ENCODE results near the gene TRIM64. TPM values are rescaled to one million over a fixed set of nuclear protein-coding genes. Genes with fewer than 3 reads are reported as not detected.
"Not testable (repeated sequence)": the region's sequence is repeated elsewhere in the genome, so short reads cannot be mapped to it uniquely, and the experiment has no call there.

Gene TRIM64, protein sequence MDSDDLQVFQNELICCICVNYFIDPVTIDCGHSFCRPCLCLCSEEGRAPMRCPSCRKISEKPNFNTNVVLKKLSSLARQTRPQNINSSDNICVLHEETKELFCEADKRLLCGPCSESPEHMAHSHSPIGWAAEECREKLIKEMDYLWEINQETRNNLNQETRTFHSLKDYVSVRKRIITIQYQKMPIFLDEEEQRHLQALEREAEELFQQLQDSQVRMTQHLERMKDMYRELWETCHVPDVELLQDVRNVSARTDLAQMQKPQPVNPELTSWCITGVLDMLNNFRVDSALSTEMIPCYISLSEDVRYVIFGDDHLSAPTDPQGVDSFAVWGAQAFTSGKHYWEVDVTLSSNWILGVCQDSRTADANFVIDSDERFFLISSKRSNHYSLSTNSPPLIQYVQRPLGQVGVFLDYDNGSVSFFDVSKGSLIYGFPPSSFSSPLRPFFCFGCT
- not detected for total RNA-seq

DNA sequence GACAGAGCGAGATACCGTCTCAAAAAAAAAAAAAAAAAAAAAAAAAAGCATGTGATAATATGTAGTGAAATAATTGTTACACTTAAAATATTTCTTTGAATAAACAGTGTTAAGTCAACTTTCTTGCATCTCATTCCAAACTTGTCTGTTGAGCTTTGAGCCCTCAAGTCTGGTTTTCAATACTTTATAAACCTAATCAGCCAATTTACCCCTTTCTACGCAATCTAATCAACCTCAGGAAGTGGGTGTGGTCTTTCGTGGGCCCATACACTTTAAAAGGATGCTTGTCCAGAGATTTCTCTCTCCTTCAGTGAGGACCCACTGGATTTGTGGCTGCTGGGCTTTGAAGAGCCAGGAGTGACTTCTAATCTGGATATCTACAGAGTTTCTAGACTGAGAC lies at the start of gene TRIM64:
Gene TRIM64, plus strand, starts transcription at position 301 of the 400 bp plus-strand sequence. CDS start 2,467 bp downstream, outside the sequence.
- CTCF ChIA-PET; H3K36me3 Mint-ChIP-seq (ENCODE audit: low read depth); DNase-seq; intact Hi-C loops (cut with DNase I, micrococcal nuclease); H3K9me3 Mint-ChIP-seq (ENCODE audit: low read depth); POLR2A ChIA-PET; H3K27ac Mint-ChIP-seq; H3K4me1 Mint-ChIP-seq; H3K27me3 Mint-ChIP-seq; ATAC-seq; H3K4me3 Mint-ChIP-seq: not testable (repeated sequence)

DNA sequence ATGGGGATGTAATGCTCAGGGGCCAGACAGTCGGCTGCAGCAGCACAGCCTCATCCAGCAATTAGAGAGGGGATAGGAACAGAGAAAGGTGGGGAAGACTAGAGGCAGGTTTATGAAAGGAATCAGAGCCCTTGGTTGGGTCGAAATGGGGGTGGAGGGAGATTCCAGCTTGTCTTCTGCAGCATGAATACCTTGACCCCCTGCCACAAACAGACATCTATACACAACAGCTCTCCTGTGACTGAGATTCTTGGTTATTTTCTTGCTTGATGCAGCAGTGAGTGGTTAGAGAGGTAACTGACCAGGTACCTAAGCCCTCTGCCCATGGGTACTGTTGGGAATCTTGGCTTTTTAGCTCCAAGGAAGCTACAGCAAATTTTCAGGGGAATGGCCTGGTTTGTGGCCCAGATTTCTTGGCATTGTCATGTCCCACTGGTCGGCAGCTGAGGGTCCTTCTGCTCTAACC lies 43.6 kb upstream of the TRIM64 start, which contains the start of gene TRIM49D1:
Gene TRIM49D1, minus strand, starts transcription at position 51 of the 466 bp plus-strand sequence. CDS start 4,535 bp downstream, outside the sequence.
- POLR2A ChIA-PET, result no interaction called here
- ATAC-seq, result no peak
- H3K4me1 Mint-ChIP-seq, result no peaks in the 10 kb centered on the region
- H3K4me3 Mint-ChIP-seq, result no peak within 1 kb of the TSS
- CTCF ChIA-PET, result interaction anchor here (0.6 kb wide), 1 partner anchor 741 kb away, joined by 3 read pairs; no protein-coding TSS in a partner anchor
- no peak for DNase-seq
- H3K36me3 Mint-ChIP-seq (ENCODE audit: low read depth), result no peaks in the 10 kb centered on the region
- no peaks in the 10 kb centered on the region for H3K27me3 Mint-ChIP-seq
- intact Hi-C loops (cut with DNase I, micrococcal nuclease), result no loop called here
- no peaks in the 10 kb centered on the region for H3K9me3 Mint-ChIP-seq (ENCODE audit: low read depth)
- H3K27ac Mint-ChIP-seq, result no peak within 1 kb of the TSS

DNA sequence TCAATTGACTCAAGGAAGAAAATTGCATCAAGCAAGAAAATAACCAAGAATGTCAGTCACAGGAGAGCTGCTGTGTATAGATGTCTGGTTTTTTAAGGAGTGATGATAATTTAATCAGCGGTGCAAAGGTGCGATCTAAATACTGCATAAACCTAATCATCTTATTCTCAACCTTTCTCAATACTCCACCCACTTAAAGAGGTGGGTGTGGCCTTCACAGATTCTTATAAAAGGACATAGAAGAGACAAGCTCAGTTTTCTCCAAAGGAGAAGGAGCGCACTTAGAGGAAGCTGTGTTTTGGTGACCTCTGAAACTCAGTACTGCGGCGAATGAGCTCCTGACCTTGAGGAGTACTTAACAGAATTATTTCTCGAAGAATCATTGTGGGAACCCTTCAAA lies 42.1 kb upstream of the TRIM64 start, which contains the start of gene TRIM49D2:
Gene TRIM49D2, plus strand, starts transcription at position 301 of the 400 bp plus-strand sequence. CDS start 2,698 bp downstream, outside the sequence.
- H3K27ac Mint-ChIP-seq; ATAC-seq; H3K4me1 Mint-ChIP-seq; CTCF ChIA-PET; POLR2A ChIA-PET; intact Hi-C loops (cut with DNase I, micrococcal nuclease); H3K36me3 Mint-ChIP-seq (ENCODE audit: low read depth); H3K4me3 Mint-ChIP-seq; H3K9me3 Mint-ChIP-seq (ENCODE audit: low read depth); H3K27me3 Mint-ChIP-seq; DNase-seq: not testable (repeated sequence)

DNA sequence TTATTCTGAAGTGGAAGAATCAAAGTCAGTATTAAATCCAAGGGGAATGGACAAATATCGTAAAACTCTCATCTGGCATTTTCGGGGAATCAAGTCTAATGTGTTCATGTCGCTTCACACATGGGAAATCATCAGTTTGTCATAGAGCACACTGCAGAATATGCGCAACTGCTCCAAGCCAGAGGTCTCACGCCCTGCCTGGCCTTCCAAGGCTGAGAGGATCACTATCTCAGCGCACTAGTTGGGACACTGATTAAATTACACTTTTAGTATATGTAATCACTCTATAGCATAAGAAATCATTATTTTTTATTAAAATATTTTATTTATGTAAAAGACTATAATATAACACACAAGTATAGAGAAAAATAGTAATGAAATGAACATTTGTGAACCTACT lies 5.0 kb upstream of the TRIM64 start:
- H3K9me3 Mint-ChIP-seq (ENCODE audit: low read depth); DNase-seq; ATAC-seq; H3K36me3 Mint-ChIP-seq (ENCODE audit: low read depth); H3K27ac Mint-ChIP-seq; H3K4me1 Mint-ChIP-seq; intact Hi-C loops (cut with DNase I, micrococcal nuclease); H3K4me3 Mint-ChIP-seq; POLR2A ChIA-PET; H3K27me3 Mint-ChIP-seq; CTCF ChIA-PET: not testable (repeated sequence)

Other genes with a start within 250 kb of the TRIM64 start
- not detected for gene TRIM49, start 157.5 kb upstream of the TRIM64 start, total RNA-seq
- not detected for gene TRIM64B, start 87.5 kb upstream of the TRIM64 start, total RNA-seq
- gene TRIM49D1, start 43.8 kb upstream of the TRIM64 start, total RNA-seq, result not detected
- gene TRIM49D2, start 42.0 kb upstream of the TRIM64 start, total RNA-seq, result not detected
- not detected for gene TRIM49C, start 65.1 kb downstream of the TRIM64 start, total RNA-seq
- gene UBTFL1, start 119.9 kb downstream of the TRIM64 start, total RNA-seq, result not detected
- not detected for gene NAALAD2, start 168.6 kb downstream of the TRIM64 start, total RNA-seq

All from activated CD4-positive, alpha-beta T cell treated with anti-CD3 and anti-CD28 coated beads for 36 hours (primary cell).